Karpas-422 (cell line): ENCODE measurements around the gene NEO1. TPM values are rescaled to one million over a fixed set of nuclear protein-coding genes. Genes with fewer than 3 reads are reported as not detected.

Experiments used
- DNase-seq: peaks from one replicate; pipeline ENCODE4 v3.0.0-alpha.2; 2015
- H2AFZ ChIP-seq: fragments of 200-600 bp; sonication (generic); 2 replicates; pipeline ENCODE4 v1.6.1; 2014; ENCODE audit warnings: antibody characterized with exemption, low read length, mixed read lengths
- H3K27ac ChIP-seq: fragments of 200-600 bp; sonication (generic); 2 replicates; pipeline ENCODE4 v1.5.1; 2014; ENCODE audit warnings: mild to moderate bottlenecking, low read length, moderate library complexity
- H3K27me3 ChIP-seq: fragments of 200-600 bp; sonication (generic); 2 replicates; pipeline ENCODE4 v1.6.1; 2014; ENCODE audit warnings: low read length, mixed read lengths
- H3K36me3 ChIP-seq: fragments of 200-600 bp; sonication (generic); 2 replicates; pipeline ENCODE4 v1.6.1; 2014; ENCODE audit warnings: low read length, mixed read lengths; ENCODE audit not compliant: insufficient read depth
- H3K4me1 ChIP-seq: fragments of 200-600 bp; sonication (generic); 2 replicates; pipeline ENCODE4 v1.6.1; 2014; ENCODE audit warnings: mild to moderate bottlenecking, low read length, mixed read lengths
- H3K4me2 ChIP-seq: fragments of 200-600 bp; sonication (generic); 2 replicates; pipeline ENCODE4 v1.6.1; 2014; ENCODE audit warnings: low read length, low read depth, mild to moderate bottlenecking; ENCODE audit not compliant: poor library complexity, severe bottlenecking
- H3K4me3 ChIP-seq: fragments of 200-600 bp; sonication (generic); 2 replicates; pipeline ENCODE4 v1.5.1; 2014; ENCODE audit warnings: mild to moderate bottlenecking, antibody characterized with exemption, low read length, mixed read lengths
- H3K79me2 ChIP-seq: fragments of 200-600 bp; sonication (generic); 2 replicates; pipeline ENCODE4 v1.6.1; 2014; ENCODE audit warnings: mild to moderate bottlenecking, low read length, mixed read lengths
- H3K9ac ChIP-seq: fragments of 200-600 bp; sonication (generic); 2 replicates; pipeline ENCODE4 v1.6.0; 2014; ENCODE audit warnings: low read length
- H3K9me2 ChIP-seq: fragments of 200-600 bp; sonication (generic), shearing (Covaris generic); replicated peaks from 2 replicates; pipeline ENCODE4 v1.6.0; 2014; ENCODE audit warnings: mild to moderate bottlenecking, low read length, moderate library complexity; ENCODE audit not compliant: insufficient read depth
- H3K9me3 ChIP-seq: fragments of 300-700, 200-600 bp; sonication (generic); 2 replicates; pipeline ENCODE4 v1.6.1; 2014; ENCODE audit warnings: low read length, mixed read lengths
- H4K20me1 ChIP-seq: fragments of 200-600 bp; sonication (generic); 2 replicates; pipeline ENCODE4 v1.6.1; 2014; ENCODE audit warnings: mild to moderate bottlenecking, antibody characterized with exemption, low read length, low read depth; ENCODE audit not compliant: insufficient read depth
- total RNA-seq: library from RNA; depleted of rRNA; stranded (reverse); fragments of >200 nt; shearing (Covaris generic); gene quantifications from 2 replicates; pipeline ENCODE4 v1.2.3, GENCODE V29; 2014; ENCODE audit warnings: low replicate concordance

The NEO1 gene
- total RNA-seq, 1 experiment from 2014 or later: 7.6 TPM

- Histone ChIP-seq H2AFZ (no peak overlapping the region), H3K36me3 (no peaks in the 10 kb centered on the region), H3K9me2 (no peaks in the 10 kb centered on the region), H3K9me3 (no peaks in the 10 kb centered on the region), H3K4me1 (no peaks in the 10 kb centered on the region), H3K27me3 (no peaks in the 10 kb centered on the region), H3K27ac (no peak overlapping the region), H3K4me2 (no peak overlapping the region), H4K20me1 (no peaks in the 10 kb centered on the region), H3K9ac (no peak overlapping the region), H3K4me3 (no peak overlapping the region), H3K79me2 (no peaks in the 10 kb centered on the region)
- no peak for DNase-seq
Observed at GRCh38 chr15:73282567-73283365, 230.5 kb downstream of the NEO1 start.

DNA sequence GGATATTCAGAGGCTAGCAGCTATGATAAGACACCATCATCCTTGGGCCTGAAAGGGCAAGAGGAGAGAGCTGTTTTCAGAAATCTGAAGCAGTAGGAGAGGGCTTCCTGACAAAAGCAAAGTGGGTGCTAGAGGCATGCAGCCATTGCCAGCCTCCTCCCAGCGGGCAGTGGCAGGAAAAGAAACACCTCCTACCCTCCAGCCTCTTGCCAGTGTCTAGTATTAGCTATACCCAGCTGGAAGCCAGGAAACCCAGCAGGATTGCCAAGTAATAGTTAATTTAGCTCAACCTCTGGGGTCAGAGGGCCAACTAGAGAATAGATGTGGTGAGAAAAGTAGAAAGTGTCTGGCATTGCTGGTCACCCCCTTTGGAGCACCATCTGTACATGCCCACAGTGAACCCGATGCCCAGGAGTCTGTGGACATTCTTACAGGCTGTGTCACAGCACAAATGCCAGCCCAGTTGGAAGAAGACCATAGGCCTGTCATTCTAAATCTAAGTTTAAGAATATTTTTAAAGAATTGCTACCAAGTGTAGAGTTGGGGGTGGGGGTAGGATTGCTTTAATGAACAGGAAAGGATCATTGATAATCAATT lies 231.2 kb downstream of the NEO1 start:
- no peaks in the 10 kb centered on the region for H3K4me1 ChIP-seq
- no peaks in the 10 kb centered on the region for H3K9me3 ChIP-seq
- no peak overlapping the region for H2AFZ ChIP-seq
- DNase-seq: no peak
- no peaks in the 10 kb centered on the region for H3K27me3 ChIP-seq
- H3K9me2 ChIP-seq: no peaks in the 10 kb centered on the region
- no peaks in the 10 kb centered on the region for H4K20me1 ChIP-seq
- H3K4me2 ChIP-seq: no peak overlapping the region
- H3K27ac ChIP-seq: no peak overlapping the region
- H3K4me3 ChIP-seq: no peak overlapping the region
- H3K36me3 ChIP-seq: no peaks in the 10 kb centered on the region
- H3K79me2 ChIP-seq: no peaks in the 10 kb centered on the region
- H3K9ac ChIP-seq: no peak overlapping the region

- Histone ChIP-seq H3K9me2 (no peaks in the 10 kb centered on the region), H3K4me2 (no peak overlapping the region)
- DNase-seq: peak; percentile 58
Observed at GRCh38 chr15:73284090-73284716, 231.9 kb downstream of the NEO1 start.

DNA sequence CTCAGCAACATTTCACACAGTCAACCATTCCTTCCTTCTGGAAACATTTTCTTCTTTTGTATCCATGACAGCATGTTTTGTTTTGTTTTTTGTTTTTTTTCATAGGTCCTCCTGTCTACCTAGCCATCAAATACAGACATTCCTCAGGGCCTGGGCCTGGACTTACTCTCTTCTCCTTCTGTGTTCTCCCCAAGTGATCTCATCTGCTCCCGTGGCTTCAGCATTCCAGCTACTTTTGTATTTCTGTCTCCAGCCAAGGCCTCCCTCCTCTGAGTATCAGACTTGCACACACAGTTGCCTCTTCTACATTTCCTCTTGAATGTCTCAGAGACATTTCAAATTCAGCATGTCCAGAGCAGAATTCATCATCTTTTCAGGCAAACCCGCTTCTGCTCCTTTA lies 234.0 kb downstream of the NEO1 start:
- Histone ChIP-seq H3K36me3 (no peaks in the 10 kb centered on the region), H3K4me1 (no peaks in the 10 kb centered on the region), H3K9me3 (no peaks in the 10 kb centered on the region), H4K20me1 (no peaks in the 10 kb centered on the region), H2AFZ (no peak overlapping the region), H3K79me2 (no peaks in the 10 kb centered on the region), H3K27me3 (no peaks in the 10 kb centered on the region), H3K27ac (no peak overlapping the region), H3K9ac (no peak overlapping the region), H3K4me2 (no peak overlapping the region), H3K4me3 (no peak overlapping the region), H3K9me2 (no peaks in the 10 kb centered on the region)
- no peak for DNase-seq

More at GRCh38 chr15:73284090-73284716, 231.9 kb downstream of the NEO1 start:
- Histone ChIP-seq H3K4me3 (no peak overlapping the region), H3K79me2 (no peaks in the 10 kb centered on the region), H4K20me1 (no peaks in the 10 kb centered on the region), H3K9me3 (no peaks in the 10 kb centered on the region), H3K9ac (no peak overlapping the region), H2AFZ (no peak overlapping the region), H3K27me3 (no peaks in the 10 kb centered on the region), H3K4me1 (no peaks in the 10 kb centered on the region), H3K27ac (no peak overlapping the region), H3K36me3 (no peaks in the 10 kb centered on the region)

DNA sequence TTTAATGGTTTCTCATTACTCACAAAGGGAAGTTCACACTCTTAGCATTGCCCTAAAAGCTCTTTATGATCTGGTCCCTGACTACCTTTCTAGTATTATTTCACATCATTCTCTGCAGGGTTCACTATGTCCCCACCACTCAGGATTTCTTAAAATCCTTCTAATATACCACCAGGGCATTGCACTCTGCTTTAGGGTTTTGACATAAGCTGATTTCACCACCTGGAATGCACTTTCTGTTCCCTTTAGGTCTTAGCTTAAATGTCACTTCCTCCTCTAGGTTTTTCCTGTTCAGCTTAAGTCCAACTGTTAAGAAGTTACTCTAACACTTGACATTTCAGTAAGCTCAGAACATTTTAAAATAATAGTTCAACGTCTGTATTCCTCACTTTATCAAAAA lies 234.8 kb downstream of the NEO1 start:
- Histone ChIP-seq H2AFZ (no peak overlapping the region), H3K9me3 (no peaks in the 10 kb centered on the region), H4K20me1 (no peaks in the 10 kb centered on the region), H3K4me3 (no peak overlapping the region), H3K27me3 (no peaks in the 10 kb centered on the region), H3K4me1 (no peaks in the 10 kb centered on the region), H3K79me2 (no peaks in the 10 kb centered on the region), H3K27ac (no peak overlapping the region), H3K9me2 (no peaks in the 10 kb centered on the region), H3K4me2 (no peak overlapping the region), H3K9ac (no peak overlapping the region), H3K36me3 (no peaks in the 10 kb centered on the region)
- DNase-seq: peak; percentile 51

DNA sequence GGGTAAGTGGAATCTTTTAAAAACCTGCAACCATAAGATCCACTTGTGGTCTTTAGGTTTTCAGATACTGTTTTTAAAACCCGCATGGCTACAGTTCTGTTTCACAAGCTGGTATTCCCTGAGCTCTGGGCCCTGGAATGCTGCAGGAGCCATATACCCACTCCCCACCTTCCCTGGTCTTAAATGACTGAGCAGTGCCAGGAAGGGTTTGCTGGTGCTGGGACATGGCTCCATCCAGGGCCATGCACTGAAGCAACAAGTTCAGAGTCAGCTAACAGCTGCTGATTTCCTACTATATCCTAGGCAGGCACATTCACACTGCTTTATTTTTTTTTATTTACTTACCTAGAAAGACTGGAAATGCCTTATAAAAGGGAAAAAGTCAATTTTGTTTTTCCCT lies 239.2 kb downstream of the NEO1 start:
- H3K36me3 ChIP-seq: no peaks in the 10 kb centered on the region
- no peaks in the 10 kb centered on the region for H4K20me1 ChIP-seq
- H3K4me1 ChIP-seq: no peaks in the 10 kb centered on the region
- H3K4me3 ChIP-seq: no peak overlapping the region
- no peaks in the 10 kb centered on the region for H3K9me3 ChIP-seq
- no peaks in the 10 kb centered on the region for H3K27me3 ChIP-seq
- no peak overlapping the region for H3K27ac ChIP-seq
- no peaks in the 10 kb centered on the region for H3K9me2 ChIP-seq
- no peak overlapping the region for H3K9ac ChIP-seq
- no peaks in the 10 kb centered on the region for H3K79me2 ChIP-seq
- H3K4me2 ChIP-seq: no peak overlapping the region
- DNase-seq: no peak
- H2AFZ ChIP-seq: no peak overlapping the region

GRCh38 chr15:73293773-73294172 lies 241.5 kb downstream of the NEO1 start:
- H3K9me3 ChIP-seq: no peaks in the 10 kb centered on the region
- no peak overlapping the region for H3K4me2 ChIP-seq
- no peaks in the 10 kb centered on the region for H4K20me1 ChIP-seq
- no peaks in the 10 kb centered on the region for H3K27me3 ChIP-seq
- H3K9ac ChIP-seq: no peak overlapping the region
- H3K4me3 ChIP-seq: no peak overlapping the region
- H3K27ac ChIP-seq: no peak overlapping the region
- H3K79me2 ChIP-seq: no peaks in the 10 kb centered on the region
- H3K4me1 ChIP-seq: no peaks in the 10 kb centered on the region
- H3K9me2 ChIP-seq: no peaks in the 10 kb centered on the region
- no peaks in the 10 kb centered on the region for H3K36me3 ChIP-seq
- no peak for DNase-seq
- no peak overlapping the region for H2AFZ ChIP-seq

DNA sequence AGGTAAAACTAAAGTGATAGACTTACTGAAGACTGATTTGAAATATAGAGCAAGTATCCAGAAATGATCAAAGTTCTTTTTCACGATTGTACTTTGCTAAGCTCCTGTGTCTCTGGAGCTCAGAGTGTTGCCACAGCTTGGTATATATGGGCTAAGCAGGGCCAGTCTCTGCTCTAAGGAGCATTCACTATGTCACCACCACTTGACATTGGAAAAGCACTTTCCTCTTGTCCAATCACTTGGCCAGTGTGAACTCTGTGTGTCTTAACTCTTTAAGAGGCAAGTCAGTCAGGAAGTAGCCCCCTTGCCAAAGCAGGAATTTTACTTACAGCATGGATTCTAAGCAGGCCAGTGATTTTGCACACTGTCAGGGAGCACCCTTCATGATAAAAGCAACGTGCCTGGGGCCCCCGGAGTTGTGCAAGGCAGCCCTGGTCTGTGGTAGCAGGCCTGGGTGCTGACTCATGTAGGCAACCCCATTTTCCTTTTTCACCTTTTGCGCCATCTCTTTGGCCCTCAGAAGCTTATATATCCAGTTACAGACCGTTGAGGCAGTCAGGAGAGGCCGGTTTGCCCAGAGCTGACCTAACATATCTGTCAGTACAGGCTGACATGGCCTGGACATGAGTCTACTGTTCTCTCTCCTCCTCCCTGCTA lies 243.5 kb downstream of the NEO1 start:
- no peaks in the 10 kb centered on the region for H4K20me1 ChIP-seq
- H3K27ac ChIP-seq: no peak overlapping the region
- H3K9me2 ChIP-seq: no peaks in the 10 kb centered on the region
- H3K27me3 ChIP-seq: no peaks in the 10 kb centered on the region
- H3K4me2 ChIP-seq: no peak overlapping the region
- DNase-seq: no peak
- H3K79me2 ChIP-seq: no peaks in the 10 kb centered on the region
- no peak overlapping the region for H2AFZ ChIP-seq
- H3K4me3 ChIP-seq: no peak overlapping the region
- no peaks in the 10 kb centered on the region for H3K9me3 ChIP-seq
- no peaks in the 10 kb centered on the region for H3K36me3 ChIP-seq
- H3K4me1 ChIP-seq: no peaks in the 10 kb centered on the region
- H3K9ac ChIP-seq: no peak overlapping the region
